ENCODE measurements around the gene SPATA2L. TPM values are rescaled to one million over a fixed set of nuclear protein-coding genes. Genes with fewer than 3 reads are reported as not detected.
A peak's percentile ranks its signal among the peaks of the same experiment; 100 is the strongest.

SPATA2L gene
- total and polyA plus RNA-seq, 10 of the 15 experiments (the other 5 are each of a cell fraction or from before 2014, with no cell fraction given): 0.20 to 6.9 (median 3.9) TPM; not detected in 1

DNA sequence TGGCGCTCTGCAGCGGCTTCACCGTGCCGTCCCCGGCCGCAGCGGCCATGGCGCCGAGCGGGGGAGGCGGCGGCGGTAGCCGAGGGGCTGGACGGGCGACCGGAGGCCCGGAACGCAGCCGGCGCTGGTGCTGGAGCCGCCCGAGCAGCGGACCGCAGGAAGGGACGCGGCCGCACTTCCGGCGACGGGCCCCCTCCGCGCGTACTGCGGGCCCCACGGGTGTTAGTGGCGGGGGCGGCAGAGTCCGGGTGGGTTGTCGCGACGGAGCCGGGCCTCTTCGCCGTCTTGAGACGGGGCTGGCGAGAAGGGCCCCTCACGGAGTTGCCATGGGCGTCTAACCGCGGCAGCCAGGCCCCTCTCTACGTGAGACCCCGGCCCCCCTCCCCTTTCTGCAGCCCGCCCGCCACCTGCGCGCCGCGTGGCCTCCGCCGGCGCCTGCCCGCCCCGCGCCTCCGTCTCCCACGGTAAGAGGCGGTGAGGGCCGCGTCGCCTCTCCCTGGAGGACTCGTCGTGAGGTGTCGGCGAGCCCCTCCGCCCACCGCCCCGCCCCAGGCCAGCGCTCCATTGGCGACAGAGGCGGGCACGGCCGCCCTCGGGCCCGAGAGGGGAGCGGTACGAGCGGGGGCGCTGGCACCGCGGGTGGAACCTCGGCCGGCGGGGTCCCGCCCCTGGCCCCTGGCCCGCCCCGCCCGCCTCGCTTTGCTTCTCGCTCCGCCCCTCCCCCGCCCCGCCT, 19.5 kb upstream of the SPATA2L start, which contains the start of the genes VPS9D1 and ZNF276 (continued):
- TF ChIP-seq, protein P1, sequence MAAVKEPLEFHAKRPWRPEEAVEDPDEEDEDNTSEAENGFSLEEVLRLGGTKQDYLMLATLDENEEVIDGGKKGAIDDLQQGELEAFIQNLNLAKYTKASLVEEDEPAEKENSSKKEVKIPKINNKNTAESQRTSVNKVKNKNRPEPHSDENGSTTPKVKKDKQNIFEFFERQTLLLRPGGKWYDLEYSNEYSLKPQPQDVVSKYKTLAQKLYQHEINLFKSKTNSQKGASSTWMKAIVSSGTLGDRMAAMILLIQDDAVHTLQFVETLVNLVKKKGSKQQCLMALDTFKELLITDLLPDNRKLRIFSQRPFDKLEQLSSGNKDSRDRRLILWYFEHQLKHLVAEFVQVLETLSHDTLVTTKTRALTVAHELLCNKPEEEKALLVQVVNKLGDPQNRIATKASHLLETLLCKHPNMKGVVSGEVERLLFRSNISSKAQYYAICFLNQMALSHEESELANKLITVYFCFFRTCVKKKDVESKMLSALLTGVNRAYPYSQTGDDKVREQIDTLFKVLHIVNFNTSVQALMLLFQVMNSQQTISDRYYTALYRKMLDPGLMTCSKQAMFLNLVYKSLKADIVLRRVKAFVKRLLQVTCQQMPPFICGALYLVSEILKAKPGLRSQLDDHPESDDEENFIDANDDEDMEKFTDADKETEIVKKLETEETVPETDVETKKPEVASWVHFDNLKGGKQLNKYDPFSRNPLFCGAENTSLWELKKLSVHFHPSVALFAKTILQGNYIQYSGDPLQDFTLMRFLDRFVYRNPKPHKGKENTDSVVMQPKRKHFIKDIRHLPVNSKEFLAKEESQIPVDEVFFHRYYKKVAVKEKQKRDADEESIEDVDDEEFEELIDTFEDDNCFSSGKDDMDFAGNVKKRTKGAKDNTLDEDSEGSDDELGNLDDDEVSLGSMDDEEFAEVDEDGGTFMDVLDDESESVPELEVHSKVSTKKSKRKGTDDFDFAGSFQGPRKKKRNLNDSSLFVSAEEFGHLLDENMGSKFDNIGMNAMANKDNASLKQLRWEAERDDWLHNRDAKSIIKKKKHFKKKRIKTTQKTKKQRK (IDR thresholded peaks at IDR 0.05; ENCODE audit: low read depth, low read length): no peak
- no peak for TF ChIP-seq MEF2A (IDR thresholded peaks at IDR 0.05; ENCODE audit: insufficient read depth, low read depth, low read length)
- TF ChIP-seq ATF3 (IDR thresholded peaks at IDR 0.05; ENCODE audit: borderline replicate concordance, extremely low read depth, low read depth, low read length): no peak
- peak in 1 of 2 experiments; percentile 58; a peak in 2 of 4 replicates for TF ChIP-seq BHLHE40 (IDR thresholded peaks at IDR 0.05; ENCODE audit: borderline replicate concordance in 1 of 2, low read depth in 2 of 2, low read length in 1 of 2)
- TF ChIP-seq CBX3 (IDR thresholded peaks at IDR 0.05; ENCODE audit: borderline replicate concordance, low read depth): no peak
- TF ChIP-seq POLR2AphosphoS5 (IDR thresholded peaks at IDR 0.05; ENCODE audit: low read length): peak; percentile 51; the same call in 1 of the 2 replicates
- no peak for TF ChIP-seq PAX8 (IDR thresholded peaks at IDR 0.05)
- TF ChIP-seq YBX1 (IDR thresholded peaks at IDR 0.05): no peak
- peak; percentile 76 for TF ChIP-seq ZNF592 (IDR thresholded peaks at IDR 0.05)
- TF ChIP-seq ZBTB40 (IDR thresholded peaks at IDR 0.05; ENCODE audit: borderline replicate concordance): peak; percentile 91
- no peak for TF ChIP-seq NFIC (IDR thresholded peaks at IDR 0.05; ENCODE audit: low read depth, low read length)
- TF ChIP-seq, protein P2, sequence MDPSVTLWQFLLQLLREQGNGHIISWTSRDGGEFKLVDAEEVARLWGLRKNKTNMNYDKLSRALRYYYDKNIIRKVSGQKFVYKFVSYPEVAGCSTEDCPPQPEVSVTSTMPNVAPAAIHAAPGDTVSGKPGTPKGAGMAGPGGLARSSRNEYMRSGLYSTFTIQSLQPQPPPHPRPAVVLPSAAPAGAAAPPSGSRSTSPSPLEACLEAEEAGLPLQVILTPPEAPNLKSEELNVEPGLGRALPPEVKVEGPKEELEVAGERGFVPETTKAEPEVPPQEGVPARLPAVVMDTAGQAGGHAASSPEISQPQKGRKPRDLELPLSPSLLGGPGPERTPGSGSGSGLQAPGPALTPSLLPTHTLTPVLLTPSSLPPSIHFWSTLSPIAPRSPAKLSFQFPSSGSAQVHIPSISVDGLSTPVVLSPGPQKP (IDR thresholded peaks at IDR 0.05; ENCODE audit: low read depth, low read length): peak; percentile 50; the same call in 1 of the 2 replicates
- TF ChIP-seq PML (IDR thresholded peaks at IDR 0.05; ENCODE audit: low read length): no peak
- no peak for TF ChIP-seq SUZ12 (IDR thresholded peaks at IDR 0.05; ENCODE audit: unreplicated experiment)
- no peak for TF ChIP-seq RAD21 (IDR thresholded peaks at IDR 0.05; ENCODE audit: insufficient read depth, low read depth, low read length)
